Glutamatergic neuron (in vitro differentiated cells): ENCODE data around the gene RAPGEF2. TPM values are rescaled to one million over a fixed set of nuclear protein-coding genes. Genes with fewer than 3 reads are reported as not detected.

Experiments used
- DNase-seq: peaks from one replicate; pipeline ENCODE4 v3.0.0; 2022
- H3K27ac Mint-ChIP-seq: one replicate; pipeline ENCODE4 v1.8.0; 2020; ENCODE audit warnings: mild to moderate bottlenecking, mixed read lengths, inconsistent platforms; ENCODE audit not compliant: unreplicated experiment
- H3K27me3 Mint-ChIP-seq: one replicate; pipeline ENCODE4 v1.8.0; 2020; ENCODE audit warnings: mild to moderate bottlenecking, moderate library complexity, mixed read lengths, inconsistent platforms; ENCODE audit not compliant: unreplicated experiment
- H3K36me3 Mint-ChIP-seq: one replicate; pipeline ENCODE4 v1.8.0; 2020; ENCODE audit warnings: mild to moderate bottlenecking, mixed read lengths, inconsistent platforms; ENCODE audit not compliant: unreplicated experiment
- H3K4me1 Mint-ChIP-seq: one replicate; pipeline ENCODE4 v1.8.0; 2020; ENCODE audit warnings: mild to moderate bottlenecking, low read depth, mixed read lengths, inconsistent platforms; ENCODE audit not compliant: unreplicated experiment
- H3K4me3 Mint-ChIP-seq: one replicate; pipeline ENCODE4 v1.8.0; 2020; ENCODE audit warnings: mild to moderate bottlenecking, mixed read lengths, inconsistent platforms; ENCODE audit not compliant: unreplicated experiment
- H3K9me3 Mint-ChIP-seq: one replicate; pipeline ENCODE4 v1.8.0; 2020; ENCODE audit warnings: mild to moderate bottlenecking, moderate library complexity, mixed read lengths, inconsistent platforms; ENCODE audit not compliant: unreplicated experiment
- CTCF ChIP-seq: fragments of 200-600 bp; sonication (generic); IDR thresholded peaks from one replicate; pipeline ENCODE4 v1.5.0; 2021; ENCODE audit not compliant: partially characterized antibody, unreplicated experiment
- total RNA-seq: library from RNA; stranded (reverse); fragmentation: NEBNext Ultra II Directional; extraction: Animal tissue kit (Norgen Biotek cat#: 25700); gene quantifications from one replicate; pipeline ENCODE4 v1.2.1, GENCODE V29; 2021; ENCODE audit not compliant: unreplicated experiment

RAPGEF2 gene
- total RNA-seq, 1 donor from 2014 or later = 58.4 TPM

DNA sequence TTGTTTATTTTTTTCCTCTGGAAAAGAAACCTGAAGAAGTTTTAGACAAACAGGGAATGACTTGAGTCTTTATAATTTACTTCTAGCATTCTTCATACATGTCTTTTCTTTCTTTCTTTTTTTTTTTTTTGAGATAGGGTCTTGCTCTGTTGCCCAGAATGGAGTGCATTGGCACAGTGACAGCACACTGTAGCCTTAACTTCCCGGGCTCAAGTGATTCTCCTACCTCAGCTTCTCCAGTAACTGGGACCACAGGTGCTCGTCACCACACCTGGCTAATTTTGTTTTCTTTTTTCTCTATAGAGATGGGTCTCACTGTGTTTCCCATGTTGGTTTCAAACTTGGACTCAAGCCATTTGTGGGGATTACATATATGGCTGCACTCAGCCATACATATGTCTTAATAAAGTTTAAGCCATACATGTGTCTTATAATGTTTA is 71.8 kb downstream of the RAPGEF2 start:
- no peak overlapping the region for H3K4me3 Mint-ChIP-seq
- no peaks in the 10 kb centered on the region for H3K27me3 Mint-ChIP-seq
- H3K9me3 Mint-ChIP-seq = peaks cover 2% of the 10 kb centered on the region
- DNase-seq = no peak
- H3K36me3 Mint-ChIP-seq = no peaks in the 10 kb centered on the region
- TF ChIP-seq CTCF = no peak
- no peak overlapping the region for H3K27ac Mint-ChIP-seq
- H3K4me1 Mint-ChIP-seq = peaks cover 22% of the 10 kb centered on the region

DNA sequence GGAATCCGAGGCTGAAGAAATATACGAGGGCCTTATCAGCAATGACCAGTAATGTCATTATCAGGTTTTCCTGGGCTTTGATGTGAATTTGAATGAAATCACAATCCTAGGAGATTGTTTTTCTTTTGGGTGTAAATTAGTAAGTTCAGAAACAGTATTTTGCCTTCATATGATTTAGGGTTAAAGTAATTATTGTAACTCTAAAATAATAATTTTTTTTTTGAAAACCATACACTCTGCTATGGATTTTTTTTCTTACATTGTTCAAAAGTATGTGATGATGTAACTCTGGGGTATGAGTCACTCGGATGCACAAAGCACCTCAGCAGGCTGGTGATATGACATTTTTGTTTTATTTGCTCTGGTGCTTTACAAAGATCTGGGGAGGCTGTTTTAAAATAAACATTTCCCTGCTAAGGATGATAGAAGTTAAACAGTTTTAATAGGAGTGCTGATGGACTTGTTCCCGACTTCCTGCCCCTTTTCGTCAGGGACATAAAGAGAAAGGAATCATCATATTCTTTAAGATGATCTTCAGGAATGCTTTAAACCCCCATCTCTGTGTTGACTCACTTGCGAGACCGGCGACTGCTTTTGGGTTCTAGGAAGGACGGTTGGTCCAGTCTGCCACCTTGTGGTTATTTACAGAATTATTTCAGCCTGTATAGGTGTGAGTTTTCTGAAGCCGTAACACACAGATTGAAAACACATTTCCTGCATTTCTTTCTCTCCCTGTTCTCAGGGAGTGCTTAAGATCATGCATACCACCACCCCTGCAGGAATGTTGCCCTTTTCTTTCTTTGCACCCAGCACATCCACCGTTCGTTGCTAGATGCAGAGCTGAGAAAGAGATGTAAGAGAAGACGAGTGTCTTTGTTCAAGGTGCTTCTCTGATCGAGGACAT is 72.5 kb downstream of the RAPGEF2 start:
- peak; percentile 40 for DNase-seq
- H3K9me3 Mint-ChIP-seq = peaks cover 2% of the 10 kb centered on the region
- H3K36me3 Mint-ChIP-seq = no peaks in the 10 kb centered on the region
- no peaks in the 10 kb centered on the region for H3K27me3 Mint-ChIP-seq
- no peak overlapping the region for H3K4me3 Mint-ChIP-seq
- peaks cover 24% of the 10 kb centered on the region for H3K4me1 Mint-ChIP-seq
- peak; percentile 79 for TF ChIP-seq CTCF
- peak overlapping the region; percentile 57 for H3K27ac Mint-ChIP-seq

DNA sequence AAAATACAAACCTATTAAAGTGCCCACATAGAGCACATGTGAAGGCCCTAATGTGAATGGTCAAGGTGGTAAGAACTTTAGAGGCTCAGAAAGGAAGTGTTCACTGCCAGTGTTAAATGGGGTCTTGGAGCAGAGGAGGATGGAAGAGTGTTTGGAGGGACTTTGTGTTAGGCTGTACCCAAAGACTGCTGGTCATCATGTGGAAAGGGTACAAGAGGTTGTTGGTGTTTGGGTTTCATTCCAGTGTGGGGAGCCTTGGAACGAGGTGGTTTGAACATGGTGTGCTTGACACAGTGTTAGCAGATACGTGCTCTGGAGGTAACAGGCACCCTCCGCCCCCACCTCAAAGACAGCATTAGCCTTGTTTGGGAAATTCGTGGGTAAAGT is 73.1 kb downstream of the RAPGEF2 start:
- H3K36me3 Mint-ChIP-seq = no peaks in the 10 kb centered on the region
- DNase-seq = no peak
- peak overlapping the region; percentile 2 for H3K4me3 Mint-ChIP-seq
- no peaks in the 10 kb centered on the region for H3K27me3 Mint-ChIP-seq
- H3K4me1 Mint-ChIP-seq = peaks cover 24% of the 10 kb centered on the region
- H3K9me3 Mint-ChIP-seq = peaks cover 2% of the 10 kb centered on the region
- no peak for TF ChIP-seq CTCF
- peak overlapping the region; percentile 57 for H3K27ac Mint-ChIP-seq

DNA sequence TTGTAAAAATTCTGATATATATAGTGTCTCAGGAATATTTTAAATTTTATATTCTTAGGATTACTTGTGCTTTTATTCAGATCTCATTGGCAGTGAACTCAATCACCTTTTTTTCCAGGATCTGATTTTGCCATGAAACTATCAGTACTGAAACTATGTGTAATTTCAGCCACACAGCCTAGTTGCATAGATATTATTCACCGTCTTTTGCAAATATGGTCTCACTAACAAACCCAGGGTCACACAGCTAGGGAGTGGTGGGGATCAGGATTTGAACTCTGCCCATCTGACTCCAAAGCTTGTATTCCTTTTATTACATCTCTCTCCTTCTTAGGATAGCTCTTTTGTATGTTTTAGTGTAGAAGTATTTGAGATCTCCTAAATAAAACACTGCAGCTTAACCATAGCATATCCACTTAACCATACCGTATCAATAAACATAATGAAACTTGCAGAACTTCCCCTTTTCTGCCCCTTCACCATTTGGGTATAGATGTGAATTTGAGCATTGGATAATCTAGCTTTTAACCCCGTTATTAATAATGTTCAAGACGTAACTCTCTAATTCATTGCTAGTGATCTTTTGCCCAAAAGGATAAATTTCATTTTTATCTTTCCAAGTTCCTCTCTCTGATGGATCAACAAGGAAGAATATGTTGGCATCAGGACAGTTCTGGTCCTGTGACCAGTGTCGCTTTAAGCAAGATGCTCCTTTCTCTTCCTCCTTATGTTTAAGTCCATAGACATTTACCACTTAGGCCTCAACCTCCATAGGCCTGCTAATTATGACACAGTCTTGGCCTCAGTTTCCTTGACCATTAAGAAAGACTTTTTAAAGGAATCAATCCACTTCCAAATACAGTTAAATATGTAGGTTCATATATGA is 74.6 kb downstream of the RAPGEF2 start:
- no peak overlapping the region for H3K4me3 Mint-ChIP-seq
- H3K27ac Mint-ChIP-seq = no peak overlapping the region
- peaks cover 2% of the 10 kb centered on the region for H3K9me3 Mint-ChIP-seq
- H3K36me3 Mint-ChIP-seq = no peaks in the 10 kb centered on the region
- H3K27me3 Mint-ChIP-seq = peaks cover 2% of the 10 kb centered on the region
- no peak for DNase-seq
- H3K4me1 Mint-ChIP-seq = peaks cover 24% of the 10 kb centered on the region
- no peak for TF ChIP-seq CTCF
